ENCODE data around the gene HES4.

HES4 gene

GRCh38 chr1:950881-951280, 49.0 kb downstream of the HES4 start:
- no peaks in the 10 kb centered on the region for H3K9me3 ChIP-seq (ENCODE audit: control insufficient read depth in 1 of 2, low read length in 2 of 2)
- no peaks in the 10 kb centered on the region for H3K4me1 ChIP-seq (ENCODE audit: control insufficient read depth in 1 of 2, insufficient read depth in 2 of 2, low read length in 2 of 2)
- H3K27me3 ChIP-seq (ENCODE audit: control insufficient read depth in 1 of 2, insufficient read depth in 2 of 2, low read length in 2 of 2), result no peaks in the 10 kb centered on the region
- peaks cover 62 to 87% of the 10 kb centered on the region in 2 donors for H3K36me3 ChIP-seq (ENCODE audit: control insufficient read depth in 1 of 2, insufficient read depth in 2 of 2, low read length in 2 of 2)
- H3K4me3 ChIP-seq (ENCODE audit: low read depth in 1 of 2, low read length in 2 of 2), result no peak overlapping the region
- no peak overlapping the region for H3K9ac ChIP-seq (ENCODE audit: low read depth in 1 of 2, low read length in 2 of 2)
- H3K27ac ChIP-seq (ENCODE audit: low read depth, low read length), result no peak overlapping the region

- peaks cover 62 to 89% of the 10 kb centered on the region in 2 donors for H3K36me3 ChIP-seq (ENCODE audit: control insufficient read depth in 1 of 2, insufficient read depth in 2 of 2, low read length in 2 of 2)
- no peak overlapping the region for H3K4me3 ChIP-seq (ENCODE audit: low read depth in 1 of 2, low read length in 2 of 2)
- H3K27me3 ChIP-seq (ENCODE audit: control insufficient read depth in 1 of 2, insufficient read depth in 2 of 2, low read length in 2 of 2), result no peaks in the 10 kb centered on the region
- H3K27ac ChIP-seq (ENCODE audit: low read depth, low read length), result no peak overlapping the region
- no peak overlapping the region for H3K9ac ChIP-seq (ENCODE audit: low read depth in 1 of 2, low read length in 2 of 2)
- H3K4me1 ChIP-seq (ENCODE audit: control insufficient read depth in 1 of 2, insufficient read depth in 2 of 2, low read length in 2 of 2), result no peaks in the 10 kb centered on the region
- H3K9me3 ChIP-seq (ENCODE audit: control insufficient read depth in 1 of 2, low read length in 2 of 2), result no peaks in the 10 kb centered on the region
These were observed 49.6 kb downstream of the HES4 start for GRCh38 chr1:950268-950667.

Data from duodenal mucosa (tissue), 2 donors.